Activated T-helper 2 cell treated with anti-CD3 and anti-CD28 coated beads, Interferon-gamma antibody, Interleukin-2, Interleukin-4, amounts not matched to agents 10 μg/mL and 5 μg/mL and 100 μg/mL, durations not matched to agents 14 hours and 24 hours and 36 hours (primary cell): ENCODE data around the gene IGSF6. TPM values are rescaled to one million over a fixed set of nuclear protein-coding genes. Genes with fewer than 3 reads are reported as not detected.

Source experiments
- DNase-seq: peaks from one replicate; pipeline ENCODE4 v3.0.0; 2021; ENCODE audit warnings: low spot score
- H3K27ac Mint-ChIP-seq: one replicate; pipeline ENCODE4 v1.8.0; 2021; ENCODE audit warnings: mixed read lengths
- H3K27me3 Mint-ChIP-seq: one replicate; pipeline ENCODE4 v1.8.0; 2021; ENCODE audit warnings: low read depth, mixed read lengths
- H3K36me3 Mint-ChIP-seq: one replicate; pipeline ENCODE4 v1.8.0; 2021; ENCODE audit warnings: low read depth, mixed read lengths
- H3K4me1 Mint-ChIP-seq: one replicate; pipeline ENCODE4 v1.8.0; 2021; ENCODE audit warnings: low read depth, mixed read lengths
- H3K4me3 Mint-ChIP-seq: one replicate; pipeline ENCODE4 v1.8.0; 2021; ENCODE audit warnings: low read depth, mild to moderate bottlenecking, moderate library complexity, mixed read lengths
- H3K9me3 Mint-ChIP-seq: one replicate; pipeline ENCODE4 v1.8.0; 2021; ENCODE audit warnings: mixed read lengths
- intact Hi-C: fragments of 100-400 bp; cut with micrococcal nuclease; formaldehyde crosslinking; loops from one replicate; pipeline ENCODE4 v1.15.1; 2023
- total RNA-seq: library from RNA; stranded (reverse); gene quantifications from 2 replicates; pipeline ENCODE4 v1.2.3, GENCODE V29; 2022

The IGSF6 gene
- total RNA-seq, 1 donor from 2014 or later, result not detected

GRCh38 chr16:21600031-21600773, 52.2 kb downstream of the IGSF6 start:
- DNase-seq, result peak; percentile 33
- Mint-ChIP-seq H3K4me1 (peaks cover 43% of the 10 kb centered on the region), H3K36me3 (peaks cover 2% of the 10 kb centered on the region), H3K27me3 (no peaks in the 10 kb centered on the region), H3K9me3 (no peaks in the 10 kb centered on the region), H3K4me3 (peak overlapping the region; percentile 83), H3K27ac (peak overlapping the region; percentile 67)
- intact Hi-C loops, result loop anchor here (2.0 kb wide), 1 partner anchor 23 kb away; no protein-coding TSS in a partner anchor

DNA sequence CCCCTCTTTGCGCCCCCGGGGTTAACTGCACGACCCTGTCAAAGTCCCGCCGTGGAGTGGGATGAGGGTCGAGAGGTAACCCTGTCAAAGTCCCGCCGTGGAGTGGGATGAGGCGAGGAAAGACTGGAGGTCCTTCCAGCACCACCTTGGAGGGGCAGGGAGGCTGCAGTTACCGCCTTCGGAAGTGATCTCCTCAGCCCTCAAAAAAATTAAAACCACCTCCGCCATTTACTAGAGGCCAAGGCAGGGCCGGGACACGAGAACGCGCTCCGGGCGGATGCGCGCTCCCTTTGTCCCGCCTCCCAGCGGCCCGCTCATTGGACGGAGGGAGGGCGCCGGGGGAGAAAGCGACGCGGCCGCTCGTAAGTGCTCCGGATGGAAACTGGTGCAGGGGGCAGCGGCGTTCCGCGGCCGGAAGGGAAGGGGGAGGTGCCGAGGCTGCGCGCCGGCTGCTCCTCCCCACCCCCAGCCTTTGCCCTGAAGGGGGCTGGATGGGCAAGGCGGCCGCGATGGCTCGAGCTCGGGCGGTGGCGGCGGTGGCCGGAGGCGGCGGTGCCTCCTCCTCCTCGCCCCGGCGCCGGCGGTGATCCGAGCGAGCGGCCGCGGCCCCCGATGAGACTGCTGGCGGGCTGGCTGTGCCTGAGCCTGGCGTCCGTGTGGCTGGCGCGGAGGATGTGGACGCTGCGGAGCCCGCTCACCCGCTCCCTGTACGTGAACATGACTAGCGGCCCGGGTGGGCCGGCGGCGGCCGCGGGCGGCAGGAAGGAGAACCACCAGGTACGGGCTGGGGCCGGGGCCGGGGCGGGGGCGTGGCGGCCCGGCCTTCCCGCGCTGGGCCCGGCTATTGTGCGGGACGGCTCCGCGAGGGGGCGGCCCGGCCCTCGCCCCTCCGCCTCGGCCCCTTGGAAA, 53.0 kb downstream of the IGSF6 start, which contains the start of gene METTL9:
Gene METTL9, plus strand, starts transcription at position 456 of the 909 bp plus-strand sequence. Its CDS starts 157 bp downstream, at position 613.
- intact Hi-C loops, result loop anchor here (1.0 to 2.0 kb wide), 2 partner anchors 23 to 46 kb away; no protein-coding TSS in a partner anchor
- Mint-ChIP-seq H3K27ac (peak within 1 kb of the TSS; percentile 92), H3K4me3 (peak within 1 kb of the TSS; percentile 87), H3K4me1 (peaks cover 41% of the 10 kb centered on the region), H3K36me3 (peaks cover 2% of the 10 kb centered on the region), H3K27me3 (no peaks in the 10 kb centered on the region), H3K9me3 (no peaks in the 10 kb centered on the region)
- peak; percentile 93 for DNase-seq

- Mint-ChIP-seq H3K27me3 (no peaks in the 10 kb centered on the region), H3K4me1 (peaks cover 38% of the 10 kb centered on the region), H3K9me3 (no peaks in the 10 kb centered on the region), H3K4me3 (peak overlapping the region; percentile 87), H3K36me3 (peaks cover 2% of the 10 kb centered on the region), H3K27ac (peak overlapping the region; percentile 92)
- intact Hi-C loops, result loop anchor here (1.0 kb wide), 1 partner anchor 47 kb away; no protein-coding TSS in a partner anchor
- DNase-seq, result peak; percentile 22
Measured at GRCh38 chr16:21598701-21599121, 53.7 kb downstream of the IGSF6 start.

DNA sequence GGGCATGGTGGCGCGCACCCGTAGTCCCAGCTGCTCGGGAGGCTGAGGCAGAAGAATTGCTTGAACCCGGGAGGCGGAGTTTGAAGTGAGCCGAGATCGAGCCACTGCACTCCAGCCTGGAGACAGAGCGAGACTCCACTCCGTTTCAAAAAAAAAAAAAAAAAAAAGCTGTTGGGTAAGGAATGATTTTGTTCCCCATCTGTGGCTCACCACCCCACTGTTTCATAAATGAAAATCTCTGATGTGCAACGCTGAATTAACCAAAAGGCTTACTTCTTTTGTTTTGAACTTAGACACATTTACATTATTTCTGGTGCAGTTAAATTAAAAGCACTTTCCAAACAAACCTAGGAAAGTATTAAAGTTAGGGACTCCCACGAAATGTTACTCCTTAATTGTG, 54.2 kb downstream of the IGSF6 start:
- Mint-ChIP-seq H3K36me3 (peaks cover 2% of the 10 kb centered on the region), H3K4me3 (peak overlapping the region; percentile 87), H3K4me1 (peaks cover 38% of the 10 kb centered on the region), H3K27ac (peak overlapping the region; percentile 92), H3K27me3 (no peaks in the 10 kb centered on the region), H3K9me3 (no peaks in the 10 kb centered on the region)
- intact Hi-C loops, result no loop called here
- no peak for DNase-seq

DNA sequence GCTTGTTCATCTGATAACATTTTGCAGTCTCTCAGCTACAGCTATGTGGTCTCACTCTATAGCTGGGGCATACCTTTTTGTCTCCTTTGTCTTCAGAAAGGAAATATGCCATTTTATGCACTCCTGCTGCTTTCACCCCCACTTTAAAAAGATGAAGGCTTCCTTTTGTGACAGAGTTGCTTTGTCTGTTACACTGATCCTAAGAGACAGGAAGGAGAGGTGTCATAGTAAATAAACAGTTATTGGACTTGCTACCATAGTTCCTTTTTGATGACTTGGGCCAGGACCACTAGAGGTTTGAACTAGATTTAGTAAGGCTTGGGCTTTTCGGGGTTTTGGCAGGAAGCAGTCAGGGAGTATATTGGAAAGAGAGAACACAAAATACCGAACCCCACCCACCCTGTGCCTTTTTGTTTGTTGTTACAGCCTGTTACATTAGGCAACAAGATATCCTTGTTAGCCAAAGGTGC, 54.8 kb downstream of the IGSF6 start:
- peaks cover 38% of the 10 kb centered on the region for H3K4me1 Mint-ChIP-seq
- no peaks in the 10 kb centered on the region for H3K9me3 Mint-ChIP-seq
- intact Hi-C loops, result no loop called here
- DNase-seq, result no peak
- H3K36me3 Mint-ChIP-seq, result peaks cover 2% of the 10 kb centered on the region
- peak overlapping the region; percentile 85 for H3K4me3 Mint-ChIP-seq
- peak overlapping the region; percentile 92 for H3K27ac Mint-ChIP-seq
- no peaks in the 10 kb centered on the region for H3K27me3 Mint-ChIP-seq

DNA sequence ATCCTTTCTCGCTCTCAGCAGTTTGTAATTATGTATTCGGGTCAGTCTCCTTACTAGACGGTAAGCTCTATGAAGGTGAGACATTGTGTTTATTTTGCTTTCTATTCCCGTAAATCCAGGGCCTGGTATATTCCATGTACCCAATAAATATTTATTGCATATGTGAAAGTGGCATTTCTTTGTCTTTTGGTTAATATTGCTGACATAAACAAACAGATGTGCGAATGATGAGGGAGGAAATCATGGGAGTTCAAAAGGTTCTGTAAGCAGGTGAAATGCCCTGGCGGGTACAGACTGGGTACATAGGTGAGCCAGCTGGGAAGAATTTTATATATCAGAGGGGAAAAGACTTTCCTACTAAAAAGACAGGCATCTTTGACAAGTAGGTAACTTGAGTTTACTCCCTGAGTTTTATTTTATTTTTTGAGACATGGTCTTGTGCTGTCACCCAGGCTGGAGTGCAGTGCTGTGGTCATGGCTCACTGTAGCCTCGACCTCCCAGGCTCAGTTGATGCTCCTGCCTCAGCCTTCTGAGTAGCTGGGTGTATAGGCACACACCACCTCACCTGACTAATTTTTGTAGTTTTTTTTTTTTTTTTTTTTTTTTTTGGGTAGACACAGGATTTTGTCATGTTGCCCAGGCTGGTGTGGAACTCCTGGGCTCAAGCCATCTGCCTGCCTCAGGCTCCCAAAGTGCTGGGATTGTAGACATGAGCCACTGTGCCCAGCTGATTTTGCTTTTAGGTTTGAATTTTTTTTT, 58.7 kb downstream of the IGSF6 start:
- no peak for DNase-seq
- Mint-ChIP-seq H3K4me1 (peaks cover 19% of the 10 kb centered on the region), H3K4me3 (no peak overlapping the region), H3K9me3 (no peaks in the 10 kb centered on the region), H3K36me3 (peaks cover 2% of the 10 kb centered on the region), H3K27ac (no peak overlapping the region), H3K27me3 (no peaks in the 10 kb centered on the region)
- intact Hi-C loops, result no loop called here

GRCh38 chr16:21592191-21592590, 60.2 kb downstream of the IGSF6 start:
- DNase-seq, result no peak
- peaks cover 7% of the 10 kb centered on the region for H3K4me1 Mint-ChIP-seq
- intact Hi-C loops, result no loop called here
- H3K27me3 Mint-ChIP-seq, result no peaks in the 10 kb centered on the region
- no peak overlapping the region for H3K4me3 Mint-ChIP-seq
- no peaks in the 10 kb centered on the region for H3K36me3 Mint-ChIP-seq
- H3K9me3 Mint-ChIP-seq, result no peaks in the 10 kb centered on the region
- no peak overlapping the region for H3K27ac Mint-ChIP-seq

DNA sequence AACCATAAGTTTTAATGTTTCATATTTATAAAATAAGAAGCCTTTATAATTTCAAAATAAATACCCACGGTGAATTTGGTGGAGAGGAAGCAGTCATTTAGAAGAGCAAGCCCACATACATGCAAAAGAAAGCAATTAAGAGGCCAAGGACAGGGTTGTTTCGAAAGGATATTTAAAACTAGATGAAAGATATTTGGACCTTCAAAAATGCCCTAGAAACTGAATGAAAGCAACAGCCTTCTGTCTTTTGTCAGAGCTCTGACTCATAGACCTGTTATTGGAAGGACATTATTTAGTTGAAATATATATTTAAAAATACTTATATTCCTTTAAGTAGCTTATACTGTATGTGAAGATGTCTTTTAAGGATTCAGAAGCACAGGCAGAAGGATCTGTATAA, 61.6 kb downstream of the IGSF6 start:
- intact Hi-C loops, result no loop called here
- no peak overlapping the region for H3K27ac Mint-ChIP-seq
- no peaks in the 10 kb centered on the region for H3K36me3 Mint-ChIP-seq
- no peaks in the 10 kb centered on the region for H3K9me3 Mint-ChIP-seq
- no peak overlapping the region for H3K4me3 Mint-ChIP-seq
- peaks cover 3% of the 10 kb centered on the region for H3K4me1 Mint-ChIP-seq
- H3K27me3 Mint-ChIP-seq, result no peaks in the 10 kb centered on the region
- no peak for DNase-seq

DNA sequence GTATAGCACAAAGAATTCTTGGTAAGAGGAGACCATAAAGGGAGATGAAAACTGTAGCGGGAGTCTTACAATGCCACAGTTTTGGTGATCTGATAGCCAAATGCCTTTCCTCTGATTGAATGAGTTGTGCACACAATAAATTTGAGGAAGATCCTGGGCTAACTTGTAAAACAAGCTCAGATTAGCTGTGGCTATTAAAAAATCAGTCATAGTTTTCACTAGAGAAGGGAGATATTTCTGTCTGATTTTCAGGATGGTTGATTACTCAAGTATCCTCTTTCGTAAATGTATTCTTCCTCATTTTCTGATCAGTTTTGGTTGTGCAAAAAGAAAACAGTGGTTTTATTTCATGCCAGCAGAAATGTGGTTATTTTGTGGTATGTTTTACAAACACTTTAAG, 62.1 kb downstream of the IGSF6 start:
- intact Hi-C loops, result no loop called here
- no peaks in the 10 kb centered on the region for H3K27me3 Mint-ChIP-seq
- no peaks in the 10 kb centered on the region for H3K36me3 Mint-ChIP-seq
- no peaks in the 10 kb centered on the region for H3K9me3 Mint-ChIP-seq
- no peak overlapping the region for H3K4me3 Mint-ChIP-seq
- H3K4me1 Mint-ChIP-seq, result peaks cover 3% of the 10 kb centered on the region
- DNase-seq, result no peak
- H3K27ac Mint-ChIP-seq, result no peak overlapping the region

- Mint-ChIP-seq H3K27me3 (no peaks in the 10 kb centered on the region), H3K36me3 (no peaks in the 10 kb centered on the region), H3K4me3 (no peak overlapping the region), H3K27ac (no peak overlapping the region), H3K9me3 (no peaks in the 10 kb centered on the region), H3K4me1 (peaks cover 3% of the 10 kb centered on the region)
- no peak for DNase-seq
- intact Hi-C loops, result no loop called here
Measured at GRCh38 chr16:21589551-21589950, 62.9 kb downstream of the IGSF6 start.
